ENCODE measurements around the gene DHFR2. TPM values are rescaled to one million over a fixed set of nuclear protein-coding genes. Genes with fewer than 3 reads are reported as not detected.

Gene DHFR2
- polyA plus RNA-seq, 1 of the 3 experiments (the other 2 are of a cell fraction) = 1.3 TPM

DNA sequence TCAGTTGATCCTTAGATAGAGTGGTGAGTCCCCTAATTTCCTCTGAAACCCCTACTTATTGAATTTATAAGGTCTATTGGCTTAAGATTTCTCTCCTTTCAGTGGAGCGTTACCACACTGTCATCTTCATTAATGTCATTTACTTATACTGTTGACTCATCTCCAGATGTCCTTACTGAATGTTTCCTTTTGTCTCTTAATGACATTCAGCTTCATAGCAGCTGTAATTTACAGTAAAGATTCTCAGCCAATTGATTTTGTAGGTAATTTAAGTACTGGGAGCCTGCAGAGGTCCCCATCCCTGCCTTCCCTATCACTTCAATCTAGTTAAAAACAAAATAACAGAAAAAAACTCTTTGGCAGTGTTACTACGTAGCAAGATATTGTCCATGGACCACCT, 53.1 kb downstream of the DHFR2 start:
- Histone ChIP-seq H2AFZ (ENCODE audit: low read depth) (no peak overlapping the region), H3K9me3 (no peaks in the 10 kb centered on the region), H3K79me2 (ENCODE audit: insufficient read depth) (no peaks in the 10 kb centered on the region), H3K27me3 (ENCODE audit: insufficient read depth) (no peaks in the 10 kb centered on the region), H3F3A (replicated peaks; ENCODE audit: insufficient read depth) (no peaks in the 10 kb centered on the region), H4K20me1 (ENCODE audit: insufficient read depth) (no peaks in the 10 kb centered on the region), H3K36me3 (replicated peaks in 1 of 2; ENCODE audit: control insufficient read depth in 1 of 2, insufficient read depth in 2 of 2, low read length in 1 of 2) (no peaks in the 10 kb centered on the region), H3K4me1 (ENCODE audit: control insufficient read depth in 1 of 2, insufficient read depth in 2 of 2, low read depth in 1 of 2, low read length in 1 of 2) (peaks cover 0 to 7% of the 10 kb centered on the region in 2 experiments; a peak in 1 of 4 replicates), H3K9ac (no peak overlapping the region), H3K27ac (ENCODE audit: low read depth in 2 of 2, low read length in 1 of 2) (peak overlapping the region in 1 of 2 experiments; percentile 60; a peak in 2 of 4 replicates), H3K4me2 (no peak overlapping the region), H3K9me2 (no peaks in the 10 kb centered on the region), H3K4me3 (ENCODE audit: low read depth in 2 of 2, low read length in 1 of 2) (no peak overlapping the region)
- CTCF ChIA-PET = interaction anchor here (0.7 to 2.4 kb wide), 4 partner anchors 8 to 240 kb away, joined by 3 to 8 read pairs (median 4); no protein-coding TSS in a partner anchor
- POLR2A ChIA-PET = no interaction called here
- DNase-seq = peak; percentile 14
- WGBS (ENCODE audit: low lambda C conversion rate) = 60% methylated on average over 2 of the region's 2 CpGs
- TF ChIP-seq, protein P1, sequence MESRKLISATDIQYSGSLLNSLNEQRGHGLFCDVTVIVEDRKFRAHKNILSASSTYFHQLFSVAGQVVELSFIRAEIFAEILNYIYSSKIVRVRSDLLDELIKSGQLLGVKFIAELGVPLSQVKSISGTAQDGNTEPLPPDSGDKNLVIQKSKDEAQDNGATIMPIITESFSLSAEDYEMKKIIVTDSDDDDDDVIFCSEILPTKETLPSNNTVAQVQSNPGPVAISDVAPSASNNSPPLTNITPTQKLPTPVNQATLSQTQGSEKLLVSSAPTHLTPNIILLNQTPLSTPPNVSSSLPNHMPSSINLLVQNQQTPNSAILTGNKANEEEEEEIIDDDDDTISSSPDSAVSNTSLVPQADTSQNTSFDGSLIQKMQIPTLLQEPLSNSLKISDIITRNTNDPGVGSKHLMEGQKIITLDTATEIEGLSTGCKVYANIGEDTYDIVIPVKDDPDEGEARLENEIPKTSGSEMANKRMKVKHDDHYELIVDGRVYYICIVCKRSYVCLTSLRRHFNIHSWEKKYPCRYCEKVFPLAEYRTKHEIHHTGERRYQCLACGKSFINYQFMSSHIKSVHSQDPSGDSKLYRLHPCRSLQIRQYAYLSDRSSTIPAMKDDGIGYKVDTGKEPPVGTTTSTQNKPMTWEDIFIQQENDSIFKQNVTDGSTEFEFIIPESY (IDR thresholded peaks at IDR 0.05; ENCODE audit: borderline replicate concordance, low read depth) = no peak
- TF ChIP-seq TCF12 (IDR thresholded peaks at IDR 0.05) (0 out of 2 replicates have a peak, but pooled peaks have one; percentile 19), EP300 (IDR thresholded peaks at IDR 0.05; ENCODE audit: borderline replicate concordance in 1 of 2, low read depth in 1 of 2, low read length in 1 of 2) (peak in 1 of 2 experiments; percentile 51; a peak in 1 of 4 replicates)

DNA sequence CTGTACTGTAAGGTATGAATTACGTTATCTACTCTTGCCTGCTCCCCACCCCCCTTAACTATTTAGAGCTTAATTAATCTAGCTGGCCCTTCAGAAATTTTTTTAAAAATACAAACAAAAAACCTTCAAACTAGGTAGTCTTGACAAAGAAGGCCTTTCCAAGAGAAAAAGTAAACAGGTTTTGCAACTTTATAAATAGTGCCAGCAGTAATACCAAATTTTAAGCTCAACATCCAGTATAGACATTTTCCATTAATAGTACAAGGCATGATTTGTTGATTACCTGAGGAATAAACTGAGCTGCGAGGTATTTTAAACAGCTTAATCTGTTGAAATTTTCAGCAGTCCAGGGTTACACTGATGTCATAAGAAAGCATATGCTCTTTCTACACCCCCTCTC, 54.5 kb downstream of the DHFR2 start:
- CTCF ChIA-PET = interaction anchor here (0.7 to 1.2 kb wide), 6 partner anchors 14 to 168 kb away, joined by 3 to 5 read pairs (median 4); no protein-coding TSS in a partner anchor
- 99% methylated on average over 2 of the region's 2 CpGs for WGBS (ENCODE audit: low lambda C conversion rate)

More for the DNA sequence above, 54.5 kb downstream of the DHFR2 start:
- H4K20me1 ChIP-seq (ENCODE audit: insufficient read depth) = no peaks in the 10 kb centered on the region
- H3K9me2 ChIP-seq = no peaks in the 10 kb centered on the region
- H3K4me1 ChIP-seq (ENCODE audit: control insufficient read depth in 1 of 2, insufficient read depth in 2 of 2, low read depth in 1 of 2, low read length in 1 of 2) = peaks cover 0 to 7% of the 10 kb centered on the region in 2 experiments; a peak in 1 of 4 replicates
- no peak overlapping the region for H3K4me2 ChIP-seq
- H3K27me3 ChIP-seq (ENCODE audit: insufficient read depth) = no peaks in the 10 kb centered on the region
- 0 out of 2 replicates have a peak, but pooled peaks cover 3% of the 10 kb centered on the region for H3K79me2 ChIP-seq (ENCODE audit: insufficient read depth)
- no peaks in the 10 kb centered on the region for H3K9me3 ChIP-seq
- no peak overlapping the region for H2AFZ ChIP-seq (ENCODE audit: low read depth)
- no peak overlapping the region for H3K9ac ChIP-seq
- H3K4me3 ChIP-seq (ENCODE audit: low read depth in 2 of 2, low read length in 1 of 2) = no peak overlapping the region
- no peaks in the 10 kb centered on the region for H3F3A ChIP-seq (replicated peaks; ENCODE audit: insufficient read depth)
- peaks cover 0 to 2% of the 10 kb centered on the region in 2 experiments for H3K36me3 ChIP-seq (replicated peaks in 1 of 2; ENCODE audit: control insufficient read depth in 1 of 2, insufficient read depth in 2 of 2, low read length in 1 of 2)
- POLR2A ChIA-PET = no interaction called here
- TF ChIP-seq GABPA (IDR thresholded peaks at IDR 0.05; ENCODE audit: low read depth) = no peak
- TF ChIP-seq, protein P2, sequence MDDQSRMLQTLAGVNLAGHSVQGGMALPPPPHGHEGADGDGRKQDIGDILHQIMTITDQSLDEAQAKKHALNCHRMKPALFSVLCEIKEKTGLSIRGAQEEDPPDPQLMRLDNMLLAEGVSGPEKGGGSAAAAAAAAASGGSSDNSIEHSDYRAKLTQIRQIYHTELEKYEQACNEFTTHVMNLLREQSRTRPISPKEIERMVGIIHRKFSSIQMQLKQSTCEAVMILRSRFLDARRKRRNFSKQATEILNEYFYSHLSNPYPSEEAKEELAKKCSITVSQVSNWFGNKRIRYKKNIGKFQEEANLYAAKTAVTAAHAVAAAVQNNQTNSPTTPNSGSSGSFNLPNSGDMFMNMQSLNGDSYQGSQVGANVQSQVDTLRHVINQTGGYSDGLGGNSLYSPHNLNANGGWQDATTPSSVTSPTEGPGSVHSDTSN (IDR thresholded peaks at IDR 0.05) = no peak
- no peak for TF ChIP-seq SMC3 (IDR thresholded peaks at IDR 0.05; ENCODE audit: low read depth, low read length)
- TF ChIP-seq TEAD4 (IDR thresholded peaks at IDR 0.05; ENCODE audit: borderline replicate concordance, insufficient read depth) = no peak
- no peak for TF ChIP-seq CHD2 (IDR thresholded peaks at IDR 0.05; ENCODE audit: low read length, partially characterized antibody)
- no peak for TF ChIP-seq FOXM1 (IDR thresholded peaks at IDR 0.05; ENCODE audit: low read depth)
- TF ChIP-seq RCOR1 (IDR thresholded peaks at IDR 0.05; ENCODE audit: low read length) = no peak
- TF ChIP-seq GATA2 (CRISPR knock-in tag; IDR thresholded peaks at IDR 0.05) = no peak
- TF ChIP-seq RXRA (IDR thresholded peaks at IDR 0.05; ENCODE audit: borderline replicate concordance, low read depth) = no peak
- TF ChIP-seq, protein P3, sequence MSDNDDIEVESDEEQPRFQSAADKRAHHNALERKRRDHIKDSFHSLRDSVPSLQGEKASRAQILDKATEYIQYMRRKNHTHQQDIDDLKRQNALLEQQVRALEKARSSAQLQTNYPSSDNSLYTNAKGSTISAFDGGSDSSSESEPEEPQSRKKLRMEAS (IDR thresholded peaks at IDR 0.05; ENCODE audit: low read depth) = no peak
- TF ChIP-seq POLR2AphosphoS5 (IDR thresholded peaks at IDR 0.05; ENCODE audit: low read depth, low read length) = no peak
- TF ChIP-seq, protein P4, sequence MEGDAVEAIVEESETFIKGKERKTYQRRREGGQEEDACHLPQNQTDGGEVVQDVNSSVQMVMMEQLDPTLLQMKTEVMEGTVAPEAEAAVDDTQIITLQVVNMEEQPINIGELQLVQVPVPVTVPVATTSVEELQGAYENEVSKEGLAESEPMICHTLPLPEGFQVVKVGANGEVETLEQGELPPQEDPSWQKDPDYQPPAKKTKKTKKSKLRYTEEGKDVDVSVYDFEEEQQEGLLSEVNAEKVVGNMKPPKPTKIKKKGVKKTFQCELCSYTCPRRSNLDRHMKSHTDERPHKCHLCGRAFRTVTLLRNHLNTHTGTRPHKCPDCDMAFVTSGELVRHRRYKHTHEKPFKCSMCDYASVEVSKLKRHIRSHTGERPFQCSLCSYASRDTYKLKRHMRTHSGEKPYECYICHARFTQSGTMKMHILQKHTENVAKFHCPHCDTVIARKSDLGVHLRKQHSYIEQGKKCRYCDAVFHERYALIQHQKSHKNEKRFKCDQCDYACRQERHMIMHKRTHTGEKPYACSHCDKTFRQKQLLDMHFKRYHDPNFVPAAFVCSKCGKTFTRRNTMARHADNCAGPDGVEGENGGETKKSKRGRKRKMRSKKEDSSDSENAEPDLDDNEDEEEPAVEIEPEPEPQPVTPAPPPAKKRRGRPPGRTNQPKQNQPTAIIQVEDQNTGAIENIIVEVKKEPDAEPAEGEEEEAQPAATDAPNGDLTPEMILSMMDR (IDR thresholded peaks at IDR 0.05) = no peak
- no peak for TF ChIP-seq YY1 (IDR thresholded peaks at IDR 0.05; ENCODE audit: low read depth)
- no peak for TF ChIP-seq EZH2phosphoT487 (IDR thresholded peaks at IDR 0.05; ENCODE audit: borderline replicate concordance, low read depth)
- TF ChIP-seq, protein P5, sequence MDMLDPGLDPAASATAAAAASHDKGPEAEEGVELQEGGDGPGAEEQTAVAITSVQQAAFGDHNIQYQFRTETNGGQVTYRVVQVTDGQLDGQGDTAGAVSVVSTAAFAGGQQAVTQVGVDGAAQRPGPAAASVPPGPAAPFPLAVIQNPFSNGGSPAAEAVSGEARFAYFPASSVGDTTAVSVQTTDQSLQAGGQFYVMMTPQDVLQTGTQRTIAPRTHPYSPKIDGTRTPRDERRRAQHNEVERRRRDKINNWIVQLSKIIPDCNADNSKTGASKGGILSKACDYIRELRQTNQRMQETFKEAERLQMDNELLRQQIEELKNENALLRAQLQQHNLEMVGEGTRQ (IDR thresholded peaks at IDR 0.05; ENCODE audit: borderline replicate concordance, low read depth, low read length) = no peak
- DNase-seq = no peak
- H3K27ac ChIP-seq (ENCODE audit: low read depth in 2 of 2, low read length in 1 of 2) = no peak overlapping the region

Measured in SK-N-SH (cell line).